Liver (tissue), 3 donors: Measurements from ENCODE around the gene YDJC.

Experiments
- FOXA1 ChIP-seq: IDR thresholded peaks from 2 replicates; pipeline ENCODE4 v1.6.1; 2016; ENCODE audit warnings: antibody characterized with exemption
- TAF1 ChIP-seq: conservative IDR thresholded peaks from 2 replicates; pipeline ENCODE4 v1.6.1; 2016; ENCODE audit warnings: antibody characterized with exemption, mild to moderate bottlenecking
- TF ChIP-seq, protein P1 (sequence below): fragments of 150-350 bp; IDR thresholded peaks from 2 replicates; pipeline ENCODE4 v1.5.1; 2017; ENCODE audit warnings: improper control_type of control experiment, low read depth, low read length; ENCODE audit not compliant: missing input control
- TF ChIP-seq, protein P2 (sequence below): IDR thresholded peaks from 2 replicates; pipeline ENCODE4 v1.6.1; 2016; ENCODE audit warnings: antibody characterized with exemption
- TF ChIP-seq, protein P3 (sequence below): IDR thresholded peaks from 2 replicates; pipeline ENCODE4 v1.6.1; 2016; ENCODE audit warnings: antibody characterized with exemption
- donor health status: healthy.
- donor health status: healthy.

DNA sequence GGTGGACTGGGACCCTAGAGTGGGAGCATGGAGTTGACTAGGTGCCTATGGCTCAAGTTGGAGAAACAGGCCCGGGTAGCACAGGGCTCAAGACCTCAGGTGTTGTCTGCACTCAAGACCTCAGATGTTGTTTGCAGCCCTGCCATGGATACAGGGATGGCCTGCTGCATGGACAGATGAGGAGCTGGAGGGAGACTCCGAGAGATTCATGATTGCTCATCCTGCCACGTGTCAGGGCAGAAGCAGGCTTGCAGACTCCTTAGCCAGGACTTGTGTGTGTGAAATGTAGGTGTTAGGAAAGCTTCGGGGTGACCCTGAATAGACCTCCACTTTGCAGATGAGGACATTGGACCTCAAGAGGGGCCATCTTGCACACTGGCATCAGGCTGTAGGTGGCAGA lies 3.7 kb upstream of the YDJC start:
- TF ChIP-seq, protein P1, sequence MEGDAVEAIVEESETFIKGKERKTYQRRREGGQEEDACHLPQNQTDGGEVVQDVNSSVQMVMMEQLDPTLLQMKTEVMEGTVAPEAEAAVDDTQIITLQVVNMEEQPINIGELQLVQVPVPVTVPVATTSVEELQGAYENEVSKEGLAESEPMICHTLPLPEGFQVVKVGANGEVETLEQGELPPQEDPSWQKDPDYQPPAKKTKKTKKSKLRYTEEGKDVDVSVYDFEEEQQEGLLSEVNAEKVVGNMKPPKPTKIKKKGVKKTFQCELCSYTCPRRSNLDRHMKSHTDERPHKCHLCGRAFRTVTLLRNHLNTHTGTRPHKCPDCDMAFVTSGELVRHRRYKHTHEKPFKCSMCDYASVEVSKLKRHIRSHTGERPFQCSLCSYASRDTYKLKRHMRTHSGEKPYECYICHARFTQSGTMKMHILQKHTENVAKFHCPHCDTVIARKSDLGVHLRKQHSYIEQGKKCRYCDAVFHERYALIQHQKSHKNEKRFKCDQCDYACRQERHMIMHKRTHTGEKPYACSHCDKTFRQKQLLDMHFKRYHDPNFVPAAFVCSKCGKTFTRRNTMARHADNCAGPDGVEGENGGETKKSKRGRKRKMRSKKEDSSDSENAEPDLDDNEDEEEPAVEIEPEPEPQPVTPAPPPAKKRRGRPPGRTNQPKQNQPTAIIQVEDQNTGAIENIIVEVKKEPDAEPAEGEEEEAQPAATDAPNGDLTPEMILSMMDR = no peak
- TF ChIP-seq TAF1 (no peak), FOXA1 (no peak)
- TF ChIP-seq, protein P2, sequence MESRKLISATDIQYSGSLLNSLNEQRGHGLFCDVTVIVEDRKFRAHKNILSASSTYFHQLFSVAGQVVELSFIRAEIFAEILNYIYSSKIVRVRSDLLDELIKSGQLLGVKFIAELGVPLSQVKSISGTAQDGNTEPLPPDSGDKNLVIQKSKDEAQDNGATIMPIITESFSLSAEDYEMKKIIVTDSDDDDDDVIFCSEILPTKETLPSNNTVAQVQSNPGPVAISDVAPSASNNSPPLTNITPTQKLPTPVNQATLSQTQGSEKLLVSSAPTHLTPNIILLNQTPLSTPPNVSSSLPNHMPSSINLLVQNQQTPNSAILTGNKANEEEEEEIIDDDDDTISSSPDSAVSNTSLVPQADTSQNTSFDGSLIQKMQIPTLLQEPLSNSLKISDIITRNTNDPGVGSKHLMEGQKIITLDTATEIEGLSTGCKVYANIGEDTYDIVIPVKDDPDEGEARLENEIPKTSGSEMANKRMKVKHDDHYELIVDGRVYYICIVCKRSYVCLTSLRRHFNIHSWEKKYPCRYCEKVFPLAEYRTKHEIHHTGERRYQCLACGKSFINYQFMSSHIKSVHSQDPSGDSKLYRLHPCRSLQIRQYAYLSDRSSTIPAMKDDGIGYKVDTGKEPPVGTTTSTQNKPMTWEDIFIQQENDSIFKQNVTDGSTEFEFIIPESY = no peak
- TF ChIP-seq, protein P3, sequence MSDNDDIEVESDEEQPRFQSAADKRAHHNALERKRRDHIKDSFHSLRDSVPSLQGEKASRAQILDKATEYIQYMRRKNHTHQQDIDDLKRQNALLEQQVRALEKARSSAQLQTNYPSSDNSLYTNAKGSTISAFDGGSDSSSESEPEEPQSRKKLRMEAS = no peak
